HG03342 (cell line): ENCODE results near the gene AMTN.
A peak's percentile ranks its signal among the peaks of the same experiment; 100 is the strongest.
"Not testable (repeated sequence)": the region's sequence is repeated elsewhere in the genome, so short reads cannot be mapped to it uniquely, and the experiment has no call there.

ENCODE experiments used
- ATAC-seq: cut with Tn5 transposase; IDR thresholded peaks from one replicate; pipeline ENCODE4 v1.9.1; 2021; ENCODE audit warnings: mild to moderate bottlenecking, moderate library complexity; ENCODE audit not compliant: unreplicated experiment

The AMTN gene

GRCh38 chr4:70518269-70518668 is at the start of gene AMTN:
Gene AMTN, plus strand, starts transcription at chr4:70518569. Its CDS starts 209 bp downstream, at chr4:70518778.
- no peak for ATAC-seq

GRCh38 chr4:70471897-70472296 is 46.5 kb upstream of the AMTN start, which contains the start of gene MUC7:
Gene MUC7, plus strand, starts transcription at chr4:70472197. Its CDS starts 1,825 bp downstream, at chr4:70474022.
- ATAC-seq: no peak

GRCh38 chr4:70473679-70474078 is 44.7 kb upstream of the AMTN start:
- no peak for ATAC-seq

- ATAC-seq: no peak
Measured at GRCh38 chr4:70488748-70489147, 29.6 kb upstream of the AMTN start.

- no peak for ATAC-seq
Measured at GRCh38 chr4:70496231-70496630, 22.1 kb upstream of the AMTN start.

GRCh38 chr4:70501838-70502237 is 16.5 kb upstream of the AMTN start:
- not testable (repeated sequence) for ATAC-seq

- ATAC-seq: no peak
Measured at GRCh38 chr4:70504733-70505132, 13.6 kb upstream of the AMTN start.

- peak; percentile 97 for ATAC-seq
Measured at GRCh38 chr4:70505151-70505748, 13.1 kb upstream of the AMTN start.

- ATAC-seq: no peak
Measured at GRCh38 chr4:70508801-70509200, 9.6 kb upstream of the AMTN start.

- ATAC-seq: no peak
Measured at GRCh38 chr4:70511365-70511764, 7.0 kb upstream of the AMTN start.

- no peak for ATAC-seq
Measured at GRCh38 chr4:70515367-70516250, 2.8 kb upstream of the AMTN start.

- ATAC-seq: no peak
Measured at GRCh38 chr4:70518716-70519115, 347 bp downstream of the AMTN start.

- ATAC-seq: no peak
Measured at GRCh38 chr4:70522626-70523025, 4.3 kb downstream of the AMTN start.

- ATAC-seq: no peak
Measured at GRCh38 chr4:70530997-70531396, 12.6 kb downstream of the AMTN start.

- ATAC-seq: peak; percentile 91
Measured at GRCh38 chr4:70531981-70532380, 13.6 kb downstream of the AMTN start.

GRCh38 chr4:70533211-70533610 is 14.8 kb downstream of the AMTN start:
- ATAC-seq: peak; percentile 54

- no peak for ATAC-seq
Measured at GRCh38 chr4:70533791-70534190, 15.4 kb downstream of the AMTN start.

GRCh38 chr4:70534886-70535285 is 16.5 kb downstream of the AMTN start:
- not testable (repeated sequence) for ATAC-seq

GRCh38 chr4:70538869-70539268 is 20.5 kb downstream of the AMTN start:
- no peak for ATAC-seq

GRCh38 chr4:70544279-70544868 is 26.0 kb downstream of the AMTN start:
- ATAC-seq: peak; percentile 68

GRCh38 chr4:70556856-70557255 is 38.5 kb downstream of the AMTN start:
- no peak for ATAC-seq
